CD4-positive, alpha-beta T cell treated with Interleukin-17A for 4 hours (primary cell): ENCODE data around the gene PSME4.
A peak's percentile ranks its signal among the peaks of the same experiment; 100 is the strongest.
"Not testable (repeated sequence)": the region's sequence is repeated elsewhere in the genome, so short reads cannot be mapped to it uniquely, and the experiment has no call there.

Experiments
- DNase-seq: peaks from one replicate; pipeline ENCODE4 v3.0.0-alpha.2; 2020; ENCODE audit warnings: mixed read lengths

PSME4 gene

DNA sequence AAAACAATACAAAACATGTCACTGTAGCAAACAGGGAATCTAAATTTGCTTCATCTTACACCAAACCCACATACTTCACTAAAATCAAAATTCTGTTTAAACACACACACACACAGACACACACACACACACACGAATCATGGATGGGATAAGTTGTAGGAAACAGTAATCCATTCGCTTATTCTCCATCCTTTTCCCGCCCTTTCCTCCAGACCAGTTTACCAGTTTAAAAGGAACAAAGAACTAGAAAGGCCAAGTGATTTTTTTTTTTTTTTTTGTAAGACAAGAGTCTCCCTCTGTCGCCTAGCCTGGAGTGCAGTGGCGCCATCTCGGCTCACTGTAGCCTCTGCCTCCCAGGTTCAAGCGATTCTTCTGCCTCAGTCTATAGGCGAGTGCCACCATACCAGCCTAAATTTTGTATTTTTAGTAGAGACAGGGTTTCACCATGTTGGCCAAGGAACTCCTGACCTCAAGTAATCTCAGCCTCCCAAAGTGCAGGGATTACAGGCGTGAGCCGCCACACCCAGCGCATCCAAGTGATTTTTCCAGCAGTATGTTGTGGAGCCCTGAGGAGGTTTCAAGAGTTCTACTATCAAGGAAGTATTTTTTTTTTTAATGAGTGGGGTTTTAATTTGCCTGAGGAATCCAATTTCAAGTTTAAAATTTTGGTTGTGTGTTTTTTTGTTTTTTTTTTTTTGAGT lies 5.7 kb downstream of the PSME4 start:
- no peak for DNase-seq

DNA sequence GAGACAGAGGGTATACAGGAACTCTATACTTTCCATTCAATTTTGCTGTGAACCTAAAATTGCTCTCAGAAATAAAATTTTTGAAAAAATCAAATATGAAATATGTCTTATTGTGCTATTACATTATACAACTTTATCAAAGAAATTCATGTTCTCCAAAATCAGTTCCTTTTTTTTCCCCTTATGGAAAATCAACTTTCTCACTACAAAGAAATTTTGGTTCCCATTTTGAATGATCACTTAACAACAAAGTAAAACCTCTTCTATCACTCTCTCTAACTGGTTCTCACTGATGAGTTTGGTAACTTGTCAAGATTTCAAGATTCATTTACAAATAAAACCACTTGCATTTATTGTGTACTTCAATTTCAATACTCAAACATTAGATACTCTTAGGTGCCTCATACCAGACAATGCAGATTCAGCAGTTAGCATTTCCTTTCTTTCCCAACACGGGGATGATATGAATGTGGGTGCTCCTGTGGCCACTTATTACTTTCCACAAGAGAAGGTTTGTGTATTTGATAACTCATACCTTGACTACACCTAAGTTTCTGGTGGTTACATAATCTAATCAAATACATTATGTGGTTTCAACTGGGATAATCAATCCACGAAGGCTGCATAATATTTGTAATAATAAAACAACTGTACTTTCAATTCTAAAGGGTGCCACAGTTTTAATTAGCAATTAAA lies 6.4 kb downstream of the PSME4 start:
- DNase-seq = no peak

DNA sequence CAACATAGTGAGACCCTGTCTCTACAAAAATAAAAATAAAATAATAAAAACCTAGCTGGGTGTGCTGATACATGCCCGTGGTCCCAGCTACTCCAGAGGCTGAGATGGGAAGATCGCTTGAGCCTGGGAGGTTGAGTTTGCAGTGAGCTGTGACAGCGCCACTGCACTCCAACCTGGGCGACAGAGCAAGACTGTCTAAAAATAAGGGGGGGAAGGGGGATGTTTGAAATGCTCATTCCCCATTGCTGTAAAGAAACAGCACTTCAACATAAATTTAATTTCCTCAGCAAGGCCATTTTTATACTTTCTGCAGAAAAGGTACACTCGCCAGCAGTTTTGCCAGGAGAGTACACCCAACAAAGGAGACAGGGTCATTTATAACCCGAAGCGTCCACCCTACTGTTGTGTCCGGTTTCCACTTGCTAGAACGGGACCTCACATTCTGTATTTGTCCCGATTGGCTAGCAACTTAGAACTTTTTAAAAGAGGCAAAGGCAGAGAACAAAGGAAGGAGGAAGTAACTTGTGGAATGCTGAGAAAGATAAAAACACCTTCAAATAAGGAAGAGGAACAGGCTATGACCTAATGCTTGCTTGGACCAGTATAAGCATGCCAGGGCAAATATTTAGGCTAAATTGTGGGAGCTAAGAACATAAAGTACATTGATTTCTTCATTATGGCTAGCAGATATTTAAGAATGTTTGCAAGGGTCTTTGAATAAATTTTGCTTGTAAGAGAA lies 9.1 kb downstream of the PSME4 start:
- DNase-seq = not testable (repeated sequence)

DNA sequence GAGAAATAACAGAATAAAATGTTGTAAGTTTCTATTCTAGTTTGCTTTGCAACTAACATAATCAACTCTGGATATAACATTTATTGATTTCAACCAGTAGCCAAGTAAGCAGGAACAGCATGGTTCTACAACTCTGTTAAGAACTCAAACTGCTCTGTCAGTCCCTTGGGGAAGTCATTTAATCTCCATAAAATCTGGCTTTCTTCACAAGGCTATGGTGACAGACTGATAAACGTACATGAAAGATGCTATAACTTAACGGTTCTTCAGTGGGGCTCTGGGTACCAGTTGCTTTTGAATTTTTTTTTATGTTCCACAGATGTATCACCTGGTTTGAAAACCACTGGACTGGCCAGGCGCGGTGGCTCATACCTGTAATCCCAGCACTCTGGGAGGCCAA lies 10.3 kb downstream of the PSME4 start:
- no peak for DNase-seq

DNA sequence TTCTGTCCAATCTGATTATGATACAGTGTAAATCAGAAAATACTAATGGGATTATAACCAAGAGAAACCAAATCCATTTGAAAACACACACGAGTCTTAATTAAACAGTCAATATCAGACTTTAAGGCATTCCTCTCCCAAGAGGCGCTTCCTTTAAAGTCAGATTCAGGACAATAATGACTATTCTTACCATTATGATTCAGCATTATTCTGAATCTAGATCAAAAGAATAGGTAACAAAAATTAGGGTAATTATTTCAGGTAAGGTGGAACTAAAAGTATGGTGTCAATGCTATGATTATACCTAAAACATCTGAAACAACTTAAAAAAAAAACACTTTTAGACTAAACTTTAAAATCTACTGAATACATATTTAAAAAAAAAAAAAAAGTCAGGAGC lies 12.3 kb downstream of the PSME4 start:
- no peak for DNase-seq

DNA sequence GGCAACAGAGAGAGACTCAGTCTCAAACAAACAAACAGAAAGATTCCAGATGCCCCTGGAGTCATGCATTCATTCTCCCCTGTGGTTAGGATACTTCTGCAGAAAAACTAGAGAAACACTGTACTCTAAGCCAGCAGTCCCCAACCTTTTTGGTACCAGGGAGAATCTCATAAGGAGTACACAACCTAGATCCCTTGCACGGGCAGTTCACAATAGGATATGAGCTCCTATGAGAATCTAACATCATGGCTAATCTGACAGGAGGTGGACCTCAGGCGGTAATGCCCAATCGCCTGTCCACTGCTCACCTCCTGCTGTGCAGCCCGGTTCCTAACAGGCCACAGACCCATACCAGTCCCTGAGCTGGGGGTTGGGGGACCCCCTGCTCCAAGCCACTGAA lies 18.3 kb downstream of the PSME4 start:
- no peak for DNase-seq

DNA sequence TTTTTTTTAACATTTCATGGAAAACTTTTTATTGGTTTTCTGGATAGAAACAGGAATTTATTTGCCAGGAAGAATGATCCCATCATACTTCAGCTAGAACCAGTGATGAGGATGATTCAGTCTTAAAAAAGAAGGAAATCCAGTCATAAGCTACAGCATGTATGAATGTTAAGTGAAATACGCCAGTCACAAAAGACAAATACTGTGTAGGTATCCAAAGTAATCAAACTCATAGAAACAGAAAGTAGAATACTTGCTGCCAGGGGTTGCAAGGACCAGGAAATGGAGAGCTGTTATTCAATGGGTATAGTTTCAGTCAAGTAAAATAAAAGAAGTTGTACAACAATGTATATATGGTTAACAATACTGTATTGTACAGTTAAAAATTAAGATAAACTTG lies 21.3 kb downstream of the PSME4 start:
- DNase-seq = no peak

DNA sequence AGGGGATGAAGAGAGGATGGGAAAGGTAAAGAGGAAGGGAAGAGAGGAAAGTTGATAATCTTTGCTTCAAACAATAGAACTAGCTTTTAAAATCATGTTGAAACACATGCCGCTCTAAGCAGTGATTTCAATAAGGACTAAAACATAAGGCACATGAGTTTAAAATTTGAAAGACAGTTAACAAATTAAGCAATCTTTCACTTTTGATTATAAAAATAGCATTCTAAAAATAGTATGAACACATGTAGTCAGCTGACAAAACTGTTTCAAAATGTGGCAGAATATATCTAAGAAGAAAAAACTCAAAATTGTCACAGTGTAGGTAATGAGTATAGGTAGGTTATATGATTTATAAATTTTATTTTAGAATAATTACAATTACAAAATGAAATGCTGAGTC lies 25.3 kb downstream of the PSME4 start:
- no peak for DNase-seq

DNA sequence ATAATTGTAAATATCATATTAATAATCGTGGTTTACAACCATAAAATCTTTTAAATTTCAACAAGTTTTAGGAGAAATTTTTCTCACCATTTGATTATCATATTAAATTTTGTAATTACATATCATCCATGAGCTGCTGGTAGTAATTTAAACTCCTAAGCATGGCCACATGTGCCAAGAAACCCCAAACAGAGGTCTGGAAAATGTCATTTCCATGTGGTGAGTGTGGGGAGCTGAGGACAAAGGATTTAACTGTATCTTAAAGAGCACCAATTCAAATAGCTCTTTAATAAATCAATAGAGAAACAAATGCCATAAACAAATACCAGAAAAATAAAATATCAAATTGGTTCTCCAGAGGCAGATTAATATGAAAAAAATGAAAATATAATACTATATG lies 26.3 kb downstream of the PSME4 start:
- DNase-seq = no peak

DNA sequence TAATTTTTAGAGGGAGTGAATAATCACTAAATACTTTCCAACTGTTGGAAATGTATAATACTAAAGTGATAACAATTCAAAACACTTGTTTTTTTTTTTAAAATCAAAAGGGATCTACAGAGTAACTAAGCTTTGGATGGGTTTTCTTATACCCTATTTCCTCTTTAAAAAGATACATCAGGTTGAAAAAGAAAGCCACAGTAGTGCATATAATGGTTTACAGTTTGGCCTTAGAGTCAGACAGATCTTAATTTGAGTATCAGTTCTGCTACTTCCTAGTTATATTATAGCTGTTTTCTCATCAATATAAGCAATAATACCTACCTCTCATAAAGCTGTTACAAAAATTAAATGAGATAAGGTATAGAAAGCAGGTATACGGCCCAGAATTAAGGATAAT lies 28.5 kb downstream of the PSME4 start:
- no peak for DNase-seq

DNA sequence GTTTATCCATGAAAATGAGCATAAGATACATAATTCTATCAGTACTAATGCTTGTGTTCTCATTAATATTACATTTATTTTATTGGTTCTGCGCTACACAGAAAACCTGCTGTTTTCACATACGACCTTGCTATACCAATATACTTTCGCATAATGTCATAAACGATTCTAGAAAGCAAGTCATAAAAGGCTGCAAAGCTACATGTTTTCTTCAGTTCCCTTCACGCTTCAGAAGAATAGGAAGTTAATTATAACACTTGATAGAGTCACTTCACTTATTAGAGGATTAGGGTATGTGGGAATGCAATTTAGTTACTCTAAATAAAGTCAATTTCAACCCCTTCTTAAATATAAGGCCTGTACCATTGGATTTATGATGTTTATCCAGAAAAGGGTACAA lies 29.0 kb downstream of the PSME4 start:
- no peak for DNase-seq

DNA sequence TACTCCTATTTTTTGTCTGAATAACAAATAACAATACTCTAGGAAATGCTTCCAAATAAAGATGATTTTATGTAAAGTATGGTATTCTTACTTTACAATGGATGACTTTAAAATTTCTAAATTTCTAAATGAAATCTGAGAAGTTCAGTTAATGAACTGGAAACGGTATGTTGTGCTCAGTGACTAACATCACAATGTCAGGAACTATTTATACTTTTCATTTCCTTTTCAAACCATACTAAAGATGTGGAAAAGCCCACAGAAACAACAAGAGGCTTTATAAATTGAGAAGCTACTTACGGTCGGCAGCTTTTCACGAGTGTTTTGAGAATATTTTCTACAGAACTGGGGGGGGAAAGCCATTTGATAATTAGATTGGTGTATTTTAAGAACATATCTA lies 31.1 kb downstream of the PSME4 start:
- no peak for DNase-seq

DNA sequence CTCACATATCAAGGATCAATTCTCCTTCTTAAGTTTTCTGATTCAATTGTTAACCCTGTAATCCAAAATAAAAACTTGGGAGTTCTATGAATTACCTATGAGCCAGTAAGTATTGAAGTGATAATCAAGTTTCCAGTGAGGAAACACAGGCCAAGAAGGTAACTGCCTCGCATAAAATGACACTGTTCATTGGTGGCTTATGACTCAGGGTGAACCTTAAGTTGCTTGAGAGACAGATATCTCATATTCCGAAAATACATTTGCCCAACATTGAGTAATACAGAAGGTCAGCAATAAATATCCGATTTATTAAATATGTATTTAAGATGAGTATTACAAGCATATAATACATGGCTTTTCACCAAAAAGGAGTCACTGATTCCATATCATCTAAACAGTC lies 31.9 kb downstream of the PSME4 start:
- no peak for DNase-seq

DNA sequence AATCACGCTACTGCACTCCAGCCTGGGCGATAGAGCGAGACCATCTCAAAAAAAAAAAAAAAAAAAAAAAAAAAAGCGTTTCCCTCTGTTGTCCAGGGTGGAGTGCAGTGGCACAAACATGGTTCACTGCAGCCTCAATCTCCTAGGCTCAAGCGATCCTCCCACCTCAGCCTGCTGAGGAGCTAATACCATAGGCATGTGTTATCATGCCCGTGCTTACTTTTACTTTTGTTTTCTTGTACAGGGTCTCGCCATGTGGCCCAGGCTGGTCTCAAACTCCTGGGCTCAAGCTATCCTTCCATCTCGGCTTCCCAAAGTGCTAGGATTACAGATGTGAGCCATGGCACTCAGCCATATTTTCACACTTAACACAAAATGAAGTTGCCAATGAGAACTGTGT lies 37.5 kb downstream of the PSME4 start:
- no peak for DNase-seq

DNA sequence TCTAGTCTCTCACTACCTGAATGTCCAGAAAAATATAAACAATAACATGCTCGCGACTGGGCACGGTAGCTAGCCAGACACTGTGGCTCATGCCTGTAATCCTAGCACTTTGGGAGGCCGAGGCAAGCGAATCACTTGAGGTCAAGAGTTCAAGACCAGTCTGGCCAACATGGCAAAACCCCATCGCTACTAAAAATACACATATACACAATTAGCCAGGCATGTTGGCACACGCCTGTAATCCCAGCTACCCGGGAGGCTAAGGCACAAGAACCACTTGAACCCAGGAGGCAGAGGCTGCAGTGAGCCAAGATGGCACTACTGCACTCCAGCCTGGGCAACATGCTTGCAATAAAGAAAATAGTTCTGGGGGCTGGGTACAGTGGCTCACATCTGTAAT lies 44.5 kb downstream of the PSME4 start:
- DNase-seq = not testable (repeated sequence)

DNA sequence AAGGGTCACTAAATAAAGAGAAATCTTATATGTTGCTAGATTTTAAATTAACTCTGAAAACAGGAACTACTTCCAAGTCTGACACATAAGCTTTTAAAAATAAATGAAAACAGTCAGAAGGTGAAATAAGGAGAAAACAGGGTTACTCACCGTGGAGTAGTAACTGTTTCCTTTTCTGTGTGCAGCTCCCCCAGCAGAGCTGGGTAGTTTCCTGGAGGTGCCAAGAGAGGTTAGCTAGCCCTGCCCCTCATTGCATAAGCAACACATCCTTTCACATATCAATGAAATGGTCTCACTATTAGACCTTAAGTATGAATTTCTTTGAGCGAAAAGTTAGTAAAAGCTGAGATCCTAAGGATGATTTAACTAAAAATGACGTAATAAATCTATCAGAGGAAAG lies 57.1 kb downstream of the PSME4 start:
- peak; percentile 10 for DNase-seq

DNA sequence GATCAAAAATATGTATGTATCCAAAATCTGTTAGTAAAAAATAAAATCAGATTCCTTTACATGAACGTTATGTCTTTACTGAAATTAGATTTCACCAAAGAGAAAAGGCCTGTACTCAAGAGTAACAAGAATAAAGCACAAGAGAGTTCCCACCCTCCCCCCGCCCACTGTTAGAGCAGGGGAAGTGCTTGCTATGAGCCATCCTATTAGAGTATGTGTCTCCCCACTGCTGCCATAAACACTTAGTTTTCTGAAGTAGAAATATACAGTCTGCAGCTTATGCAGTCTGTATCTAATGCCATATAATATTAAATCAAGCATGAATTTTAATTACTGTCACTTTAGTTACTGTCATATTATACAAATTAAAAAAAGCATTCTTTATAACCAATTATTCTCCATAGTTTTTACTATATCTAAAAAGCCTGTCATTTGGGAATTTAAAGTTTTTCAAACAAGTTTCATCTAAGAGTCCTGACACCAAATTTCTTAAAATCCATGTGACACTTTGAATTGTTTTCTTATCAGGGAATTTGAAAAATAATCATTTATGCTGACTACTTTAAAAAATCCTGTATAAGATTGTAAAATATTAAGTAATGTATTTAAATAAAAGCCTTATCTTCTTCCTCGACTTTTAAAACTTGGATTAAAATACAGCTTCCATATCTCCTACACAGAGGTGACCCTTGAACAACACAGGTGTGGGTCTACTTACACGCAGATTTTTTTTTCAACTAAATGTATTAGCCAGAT lies 59.2 kb downstream of the PSME4 start:
- DNase-seq = no peak

DNA sequence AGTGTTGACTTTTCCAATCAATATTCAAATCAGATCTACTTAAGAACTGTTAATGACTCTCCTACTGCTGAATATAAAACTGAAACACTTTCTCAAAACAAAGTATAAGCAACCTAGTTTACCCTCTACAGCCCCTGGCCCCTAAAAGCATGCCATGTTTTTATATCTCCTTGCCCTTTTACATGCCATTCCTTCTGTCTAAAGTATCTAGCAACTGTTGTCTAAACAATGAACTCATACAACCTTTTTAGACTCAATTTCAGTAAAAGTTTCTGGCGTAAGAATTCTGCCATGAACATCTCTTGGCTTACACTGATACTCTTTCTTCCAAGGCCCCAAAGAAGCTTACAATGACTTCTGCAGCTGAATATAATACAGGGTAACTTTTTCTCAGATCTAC lies 63.2 kb downstream of the PSME4 start:
- DNase-seq = no peak

DNA sequence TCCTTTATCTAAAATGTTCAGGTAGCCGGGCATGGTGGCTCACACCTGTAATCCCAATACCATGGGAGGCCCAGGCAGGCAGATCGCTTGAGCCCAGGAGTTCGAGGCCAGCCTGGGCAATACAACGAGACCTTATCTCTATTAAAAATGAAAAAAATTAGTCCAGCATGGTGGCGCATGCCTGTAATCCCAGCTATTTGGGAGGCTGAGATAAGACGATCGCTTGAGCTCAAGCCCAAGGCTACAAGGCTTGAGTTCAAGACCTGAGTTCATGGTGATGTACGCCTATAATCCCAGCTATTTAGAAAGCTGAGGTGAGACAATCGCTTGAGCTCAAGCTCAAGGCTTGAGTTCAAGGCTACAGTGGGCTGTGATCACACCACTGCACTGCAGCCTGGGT lies 65.4 kb downstream of the PSME4 start:
- DNase-seq = no peak

DNA sequence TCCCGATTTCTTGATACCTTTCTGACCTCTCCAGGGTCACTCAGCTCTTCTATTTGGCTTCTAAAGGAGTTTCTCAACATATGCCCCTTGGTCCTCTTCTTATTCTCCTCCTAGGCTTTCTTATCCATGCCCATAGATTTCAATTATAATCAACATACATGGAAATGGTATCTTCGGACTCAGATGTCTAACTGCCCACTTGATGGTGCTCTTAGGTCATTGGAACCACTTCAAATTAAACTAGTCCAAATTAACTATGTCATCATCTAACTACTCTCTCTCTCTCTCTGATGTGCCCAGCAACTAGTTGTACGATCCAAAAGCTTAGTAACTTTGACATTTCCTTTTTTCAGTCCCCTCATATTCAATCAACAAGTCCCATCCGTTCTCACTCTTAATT lies 67.8 kb downstream of the PSME4 start:
- no peak for DNase-seq

DNA sequence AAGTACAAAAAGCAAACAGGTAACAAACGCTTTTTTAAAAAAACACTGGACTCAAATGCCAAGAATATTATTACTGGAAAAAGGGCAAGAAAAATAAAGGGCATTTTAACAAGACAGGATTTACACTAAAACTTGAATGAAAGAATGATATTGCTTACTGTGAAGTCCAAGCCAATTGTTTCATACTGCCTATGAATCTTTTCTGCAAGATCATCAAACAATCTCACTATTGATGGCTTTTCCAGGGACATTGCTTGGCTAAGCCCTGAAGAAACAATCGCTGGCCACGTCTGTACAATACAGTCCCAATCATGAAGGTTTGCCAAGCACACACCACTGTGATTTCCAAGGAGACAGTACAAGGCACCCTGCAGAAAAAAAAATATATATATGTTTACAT lies 69.6 kb downstream of the PSME4 start:
- DNase-seq = no peak

DNA sequence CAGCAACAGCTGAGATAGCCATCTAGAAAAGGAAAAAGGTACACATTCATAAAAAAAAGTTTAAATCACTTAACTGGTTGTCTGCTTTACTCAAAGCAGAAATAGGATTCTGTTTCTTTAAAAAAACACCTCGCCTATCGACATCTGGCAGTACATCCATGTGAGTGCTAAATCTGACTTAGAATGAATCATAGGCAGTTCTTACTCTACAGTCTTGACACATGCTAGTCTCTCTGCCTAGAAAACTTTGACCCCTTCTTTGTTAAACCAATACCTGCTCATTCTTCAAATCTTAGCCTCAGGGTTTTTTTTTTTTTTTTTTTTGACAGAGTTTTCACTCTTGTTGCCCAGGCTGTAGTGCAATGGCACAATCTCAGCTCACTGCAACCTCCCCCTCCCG lies 73.9 kb downstream of the PSME4 start:
- no peak for DNase-seq
